ENCODE data around the gene PPP2R5C. TPM values are rescaled to one million over a fixed set of nuclear protein-coding genes. Genes with fewer than 3 reads are reported as not detected.

Gene PPP2R5C
- total RNA-seq, 3 donors from 2014 or later: 160 to 180 (median 173) TPM

GRCh38 chr14:101881426-101881825, 119.9 kb downstream of the PPP2R5C start:
- H3K36me3 Mint-ChIP-seq (ENCODE audit: insufficient read depth): peaks cover 37% of the 10 kb centered on the region
- H3K27me3 Mint-ChIP-seq (ENCODE audit: low read depth): no peaks in the 10 kb centered on the region
- no peaks in the 10 kb centered on the region for H3K9me3 Mint-ChIP-seq
- no peak overlapping the region for H3K4me3 Mint-ChIP-seq
- H3K4me1 Mint-ChIP-seq (ENCODE audit: low read depth): peaks cover 55% of the 10 kb centered on the region
- ATAC-seq: no peak
- DNase-seq: no peak

- Mint-ChIP-seq H3K27me3 (ENCODE audit: low read depth) (no peaks in the 10 kb centered on the region), H3K36me3 (ENCODE audit: insufficient read depth) (peaks cover 41% of the 10 kb centered on the region), H3K9me3 (no peaks in the 10 kb centered on the region), H3K4me1 (ENCODE audit: low read depth) (peaks cover 46% of the 10 kb centered on the region), H3K4me3 (no peak overlapping the region)
- no peak for ATAC-seq
- DNase-seq: no peak
Observed at GRCh38 chr14:101882141-101882935, 120.8 kb downstream of the PPP2R5C start.

- ATAC-seq (no peak), DNase-seq (no peak)
- Mint-ChIP-seq H3K27me3 (ENCODE audit: low read depth) (no peaks in the 10 kb centered on the region), H3K9me3 (no peaks in the 10 kb centered on the region), H3K4me1 (ENCODE audit: low read depth) (peaks cover 27% of the 10 kb centered on the region), H3K36me3 (ENCODE audit: insufficient read depth) (peaks cover 40% of the 10 kb centered on the region), H3K4me3 (no peak overlapping the region)
Observed at GRCh38 chr14:101884089-101884933, 122.8 kb downstream of the PPP2R5C start.

GRCh38 chr14:101884934-101885576, 123.5 kb downstream of the PPP2R5C start:
- Mint-ChIP-seq H3K4me3 (no peak overlapping the region), H3K4me1 (ENCODE audit: low read depth) (peaks cover 19% of the 10 kb centered on the region), H3K9me3 (no peaks in the 10 kb centered on the region), H3K27me3 (ENCODE audit: low read depth) (no peaks in the 10 kb centered on the region), H3K36me3 (ENCODE audit: insufficient read depth) (peaks cover 41% of the 10 kb centered on the region)
- ATAC-seq (no peak), DNase-seq (no peak)

GRCh38 chr14:101887219-101887618, 125.7 kb downstream of the PPP2R5C start:
- DNase-seq (no peak), ATAC-seq (no peak)
- peaks cover 38% of the 10 kb centered on the region for H3K36me3 Mint-ChIP-seq (ENCODE audit: insufficient read depth)
- peaks cover under 1% of the 10 kb centered on the region for H3K4me1 Mint-ChIP-seq (ENCODE audit: low read depth)
- H3K4me3 Mint-ChIP-seq: no peak overlapping the region
- no peaks in the 10 kb centered on the region for H3K9me3 Mint-ChIP-seq
- no peaks in the 10 kb centered on the region for H3K27me3 Mint-ChIP-seq (ENCODE audit: low read depth)

- Mint-ChIP-seq H3K4me3 (no peak overlapping the region), H3K36me3 (ENCODE audit: insufficient read depth) (peaks cover 37% of the 10 kb centered on the region), H3K4me1 (ENCODE audit: low read depth) (no peaks in the 10 kb centered on the region), H3K27me3 (ENCODE audit: low read depth) (no peaks in the 10 kb centered on the region), H3K9me3 (no peaks in the 10 kb centered on the region)
- ATAC-seq (no peak), DNase-seq (no peak)
Observed at GRCh38 chr14:101888182-101888581, 126.7 kb downstream of the PPP2R5C start.

GRCh38 chr14:101889366-101889765, 127.9 kb downstream of the PPP2R5C start:
- DNase-seq (no peak), ATAC-seq (no peak)
- Mint-ChIP-seq H3K27me3 (ENCODE audit: low read depth) (no peaks in the 10 kb centered on the region), H3K36me3 (ENCODE audit: insufficient read depth) (peaks cover 32% of the 10 kb centered on the region), H3K4me3 (no peak overlapping the region), H3K9me3 (no peaks in the 10 kb centered on the region), H3K4me1 (ENCODE audit: low read depth) (no peaks in the 10 kb centered on the region)

GRCh38 chr14:101889898-101890297, 128.4 kb downstream of the PPP2R5C start:
- Mint-ChIP-seq H3K27me3 (ENCODE audit: low read depth) (no peaks in the 10 kb centered on the region), H3K4me3 (no peak overlapping the region), H3K36me3 (ENCODE audit: insufficient read depth) (peaks cover 28% of the 10 kb centered on the region), H3K9me3 (no peaks in the 10 kb centered on the region), H3K4me1 (ENCODE audit: low read depth) (no peaks in the 10 kb centered on the region)
- ATAC-seq (no peak), DNase-seq (no peak)

- no peaks in the 10 kb centered on the region for H3K9me3 Mint-ChIP-seq
- H3K4me3 Mint-ChIP-seq: no peak overlapping the region
- H3K4me1 Mint-ChIP-seq (ENCODE audit: low read depth): no peaks in the 10 kb centered on the region
- ATAC-seq (no peak), DNase-seq (no peak)
- H3K36me3 Mint-ChIP-seq (ENCODE audit: insufficient read depth): peaks cover 29% of the 10 kb centered on the region
- no peaks in the 10 kb centered on the region for H3K27me3 Mint-ChIP-seq (ENCODE audit: low read depth)
Observed at GRCh38 chr14:101891471-101891870, 130.0 kb downstream of the PPP2R5C start.

GRCh38 chr14:101893759-101894158, 132.2 kb downstream of the PPP2R5C start:
- no peaks in the 10 kb centered on the region for H3K27me3 Mint-ChIP-seq (ENCODE audit: low read depth)
- peaks cover 30% of the 10 kb centered on the region for H3K36me3 Mint-ChIP-seq (ENCODE audit: insufficient read depth)
- DNase-seq (no peak), ATAC-seq (no peak)
- H3K9me3 Mint-ChIP-seq: no peaks in the 10 kb centered on the region
- H3K4me3 Mint-ChIP-seq: no peak overlapping the region
- H3K4me1 Mint-ChIP-seq (ENCODE audit: low read depth): no peaks in the 10 kb centered on the region

- H3K36me3 Mint-ChIP-seq (ENCODE audit: insufficient read depth): peaks cover 32% of the 10 kb centered on the region
Observed at GRCh38 chr14:101894365-101895081, 133.0 kb downstream of the PPP2R5C start.

GRCh38 chr14:101895256-101895655, 133.7 kb downstream of the PPP2R5C start:
- Mint-ChIP-seq H3K9me3 (no peaks in the 10 kb centered on the region), H3K36me3 (ENCODE audit: insufficient read depth) (peaks cover 37% of the 10 kb centered on the region), H3K4me3 (no peak overlapping the region), H3K27me3 (ENCODE audit: low read depth) (no peaks in the 10 kb centered on the region), H3K4me1 (ENCODE audit: low read depth) (no peaks in the 10 kb centered on the region)
- DNase-seq (no peak), ATAC-seq (no peak)

More at GRCh38 chr14:101894365-101895081, 133.0 kb downstream of the PPP2R5C start:
- Mint-ChIP-seq H3K4me1 (ENCODE audit: low read depth) (no peaks in the 10 kb centered on the region), H3K4me3 (no peak overlapping the region), H3K27me3 (ENCODE audit: low read depth) (no peaks in the 10 kb centered on the region), H3K9me3 (no peaks in the 10 kb centered on the region)
- ATAC-seq (no peak), DNase-seq (no peak)

GRCh38 chr14:101897326-101897725, 135.8 kb downstream of the PPP2R5C start:
- H3K4me1 Mint-ChIP-seq (ENCODE audit: low read depth): no peaks in the 10 kb centered on the region
- H3K9me3 Mint-ChIP-seq: no peaks in the 10 kb centered on the region
- no peaks in the 10 kb centered on the region for H3K27me3 Mint-ChIP-seq (ENCODE audit: low read depth)
- no peak overlapping the region for H3K4me3 Mint-ChIP-seq
- H3K36me3 Mint-ChIP-seq (ENCODE audit: insufficient read depth): peaks cover 47% of the 10 kb centered on the region
- DNase-seq: no peak
- ATAC-seq: no peak

GRCh38 chr14:101898416-101898815, 136.9 kb downstream of the PPP2R5C start:
- Mint-ChIP-seq H3K4me1 (ENCODE audit: low read depth) (no peaks in the 10 kb centered on the region), H3K4me3 (no peak overlapping the region), H3K36me3 (ENCODE audit: insufficient read depth) (peaks cover 48% of the 10 kb centered on the region), H3K9me3 (no peaks in the 10 kb centered on the region), H3K27me3 (ENCODE audit: low read depth) (no peaks in the 10 kb centered on the region)
- DNase-seq: no peak
- ATAC-seq: no peak
